NCI-H226 (cell line): Measurements from ENCODE around the gene COX7A2.

Experiments
- DNase-seq: peaks from one replicate; pipeline ENCODE4 v3.0.0-alpha.2; 2015

Gene COX7A2

DNA sequence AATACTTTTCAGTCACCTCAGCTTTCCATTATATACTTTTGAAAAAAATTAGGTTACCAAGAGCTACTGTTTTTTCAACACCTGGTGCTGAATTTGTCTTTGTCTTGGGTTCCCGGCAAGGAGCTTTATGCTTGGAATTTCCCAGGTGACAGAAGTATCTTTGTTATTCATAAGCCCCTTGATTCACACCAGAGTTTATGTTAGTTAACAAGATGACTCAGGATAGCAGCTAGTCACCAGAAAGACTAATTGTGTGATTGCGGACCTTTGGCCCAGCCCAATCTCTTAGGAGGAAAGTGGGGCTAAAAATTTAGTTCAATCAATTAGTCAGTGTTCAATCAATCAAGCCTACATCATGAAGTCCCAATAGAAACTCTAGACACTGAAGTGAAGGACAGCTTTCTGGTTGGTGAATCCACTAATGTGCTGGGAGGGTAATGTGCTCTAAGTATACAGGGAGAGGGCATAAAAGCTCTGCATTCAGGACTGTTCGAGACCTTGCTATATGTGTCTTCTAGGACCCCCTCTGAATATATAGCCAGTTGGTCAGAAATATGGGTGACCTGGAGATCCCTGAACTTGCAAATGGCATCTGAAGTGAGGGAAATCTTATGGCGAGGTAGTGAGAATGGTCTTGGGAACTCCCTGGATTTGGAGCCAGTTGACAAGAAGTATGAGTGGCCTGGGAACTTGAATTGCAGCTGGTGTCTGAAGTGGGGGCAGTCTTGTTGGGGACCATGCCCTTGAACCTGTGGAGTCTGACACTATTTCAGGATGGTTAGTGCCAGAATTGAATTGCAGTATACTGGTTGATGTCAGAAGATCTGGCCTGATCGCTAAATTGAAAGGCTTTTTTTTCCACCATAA lies 24.8 kb upstream of the COX7A2 start:
- DNase-seq, result no peak

- no peak for DNase-seq
These were observed 23.9 kb upstream of the COX7A2 start for GRCh38 chr6:75267461-75267860.

DNA sequence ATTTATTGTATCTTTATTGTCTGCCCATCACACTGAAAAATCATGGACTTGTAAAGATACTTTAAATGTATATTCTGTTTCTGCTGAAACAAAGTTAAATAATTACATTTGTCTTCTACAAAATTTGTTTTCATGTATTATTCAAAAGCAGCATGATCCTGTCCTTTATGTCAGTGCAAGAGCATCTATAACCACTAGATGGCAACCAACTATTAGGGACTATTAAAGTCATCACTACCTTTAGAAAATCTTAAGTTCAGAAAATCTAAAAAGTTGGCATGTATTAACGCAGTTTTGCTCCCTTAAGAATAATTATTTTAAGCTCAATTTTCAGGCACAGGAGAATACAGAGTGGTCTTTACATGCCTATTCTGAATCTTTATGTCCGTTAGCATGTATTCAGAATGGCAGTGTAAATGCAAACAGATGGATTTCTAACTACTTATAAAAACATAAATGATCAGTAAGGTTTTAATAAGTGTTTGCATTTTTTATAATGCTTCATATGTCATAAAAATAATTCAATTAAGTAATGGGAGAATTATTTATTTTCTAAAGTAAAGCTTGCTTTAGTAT lies 23.2 kb upstream of the COX7A2 start:
- DNase-seq, result no peak

DNA sequence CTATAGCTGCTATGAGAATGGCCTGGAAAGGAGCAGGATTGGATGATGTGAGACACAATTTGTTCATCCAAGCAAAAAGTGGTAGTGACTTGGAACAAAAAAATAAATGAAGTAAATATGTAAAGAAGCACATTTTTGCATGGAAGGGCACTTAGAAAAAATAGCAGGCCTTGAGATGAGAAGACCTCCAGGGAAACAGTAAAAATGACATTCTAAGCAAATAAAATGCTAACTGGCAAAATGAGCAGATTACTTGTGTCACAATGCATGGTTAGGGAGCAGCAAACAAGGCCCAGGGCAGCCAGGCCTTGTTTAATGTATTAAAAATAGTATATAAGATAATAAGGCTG lies 19.8 kb upstream of the COX7A2 start:
- DNase-seq, result no peak

GRCh38 chr6:75262716-75263400 lies 19.3 kb upstream of the COX7A2 start:
- DNase-seq, result no peak

DNA sequence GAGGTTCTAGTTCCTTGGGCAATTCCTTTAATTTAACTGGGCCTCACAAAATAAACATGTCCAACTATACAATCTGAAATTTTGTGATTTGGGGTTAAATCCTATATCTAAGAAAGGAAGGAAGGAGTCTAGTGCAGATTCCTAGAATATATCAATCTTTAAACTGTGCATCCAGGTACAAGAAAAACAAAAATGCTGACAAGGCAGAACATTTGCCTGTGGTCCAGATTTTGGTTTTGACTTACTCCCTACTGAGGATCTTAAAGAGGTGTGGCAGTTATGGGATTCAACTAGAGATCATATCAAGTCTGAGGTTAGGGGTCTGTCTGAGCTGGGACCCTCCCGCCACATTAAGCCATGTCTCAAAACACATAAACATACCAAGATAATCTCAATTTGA lies 17.7 kb upstream of the COX7A2 start:
- no peak for DNase-seq

DNA sequence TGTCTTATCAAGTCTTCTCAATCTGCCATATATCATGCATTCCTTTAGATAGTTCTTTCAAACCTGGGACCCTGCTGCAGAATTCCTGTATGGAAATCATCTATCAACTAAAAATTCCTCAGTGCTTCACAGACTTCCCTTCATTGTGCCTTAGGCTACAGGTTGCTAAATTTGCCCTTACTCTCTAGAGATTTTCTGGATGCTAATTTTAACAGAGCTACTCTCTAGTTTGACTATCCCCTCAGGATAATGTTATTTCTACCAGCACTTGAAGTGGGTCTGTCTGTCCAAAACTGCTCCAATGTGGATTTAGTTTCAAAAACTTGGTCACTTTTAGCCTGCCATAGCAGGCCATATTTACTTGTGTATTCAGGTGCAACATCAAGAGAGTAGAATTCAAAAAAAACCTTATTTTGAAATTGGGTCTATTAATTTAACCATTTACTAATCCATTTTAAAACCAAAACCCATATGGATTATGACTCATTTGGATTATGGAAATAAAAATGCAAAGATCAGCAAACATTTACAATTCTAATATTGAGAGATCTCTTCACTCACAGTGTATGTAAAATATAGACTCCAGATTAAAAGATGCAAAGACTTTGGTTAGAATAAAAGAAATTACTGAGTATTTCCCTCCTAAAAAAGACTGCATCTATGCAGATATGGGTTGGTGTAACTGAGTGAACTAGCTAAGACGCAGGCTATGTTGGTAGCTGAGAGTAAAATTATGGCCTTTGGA lies 13.9 kb upstream of the COX7A2 start:
- no peak for DNase-seq

DNA sequence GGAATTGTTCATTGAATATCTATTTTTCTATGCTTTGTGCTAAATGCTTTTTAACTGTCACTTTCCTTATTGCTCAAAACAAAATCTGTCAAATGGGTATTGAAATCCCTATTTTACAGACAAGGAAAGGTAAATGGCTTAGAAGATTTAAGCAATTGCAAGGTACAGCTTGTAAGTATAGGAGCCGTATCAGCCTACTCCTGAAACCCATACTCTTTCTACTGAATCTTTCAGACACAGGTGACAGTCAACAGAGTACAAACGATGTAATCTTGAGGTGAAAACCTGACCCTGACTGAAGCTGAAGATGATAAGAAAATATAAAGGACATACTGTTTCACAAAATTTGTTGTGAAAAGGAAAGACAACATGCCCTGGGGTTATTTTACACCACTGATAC lies 7.0 kb upstream of the COX7A2 start:
- DNase-seq, result no peak

DNA sequence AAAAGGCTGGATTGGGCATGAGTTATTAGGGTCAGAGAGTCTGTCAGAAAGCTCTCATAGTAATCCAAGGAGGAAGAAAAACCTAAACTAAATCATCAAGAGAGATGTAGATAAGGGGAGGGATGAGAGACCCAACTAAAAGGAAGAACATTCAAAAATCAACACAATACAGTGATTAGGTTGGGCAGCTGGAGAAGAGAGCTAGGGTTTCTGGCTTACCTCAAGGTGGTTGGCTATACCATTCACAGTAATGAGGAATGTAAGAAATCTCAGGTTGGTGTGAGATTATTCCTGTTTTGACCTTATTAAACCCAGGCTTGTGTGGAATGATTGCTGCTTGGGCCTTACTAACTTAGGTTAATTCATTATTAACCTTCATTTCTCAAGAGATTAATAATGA lies 6.2 kb upstream of the COX7A2 start:
- no peak for DNase-seq

- DNase-seq, result no peak
These were observed 2.8 kb upstream of the COX7A2 start for GRCh38 chr6:75246386-75246785.

DNA sequence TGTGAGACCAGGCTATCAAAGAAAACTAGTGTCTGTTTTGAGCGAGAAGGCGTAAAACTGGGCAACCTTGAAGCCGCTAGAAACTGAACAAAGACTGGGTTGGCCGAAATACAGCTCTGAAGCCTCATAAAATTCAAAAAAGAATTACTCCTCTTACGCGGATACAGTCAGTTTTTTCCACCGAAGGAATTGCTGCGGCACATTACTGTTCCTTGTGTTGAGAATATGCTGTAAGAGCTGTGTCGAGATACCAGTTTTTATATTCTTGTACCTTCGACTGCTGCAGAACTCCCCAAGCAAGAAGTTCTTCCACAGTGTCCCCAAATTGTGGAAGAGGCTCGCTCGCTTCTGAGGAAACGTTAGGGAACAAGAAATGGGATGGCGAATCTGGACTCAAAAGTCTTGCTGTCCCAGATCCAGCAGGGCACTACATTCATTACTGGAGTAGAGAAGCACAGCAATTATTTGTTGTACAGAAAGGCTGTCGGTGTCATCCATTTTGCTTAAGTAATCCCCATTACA lies 523 bp upstream of the COX7A2 start:
- no peak for DNase-seq

DNA sequence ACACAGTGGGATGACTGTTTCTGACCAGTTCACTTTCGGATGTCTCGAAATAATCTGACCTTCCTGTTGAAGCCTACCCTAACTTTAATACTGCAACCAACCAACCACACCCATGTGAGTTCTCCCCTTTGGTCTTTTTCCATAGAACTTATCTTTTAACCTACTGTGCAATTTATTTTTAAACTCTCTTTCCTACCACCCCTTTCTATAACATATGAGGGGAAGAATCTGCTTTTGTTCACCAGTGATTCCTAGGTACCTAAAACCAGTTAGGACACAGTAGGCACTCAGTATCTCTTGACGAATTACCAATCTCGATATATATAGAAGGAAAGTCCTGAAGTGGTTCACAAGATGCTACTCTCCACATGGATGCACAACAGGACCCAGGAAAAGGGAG lies 7.0 kb downstream of the COX7A2 start:
- DNase-seq, result no peak

DNA sequence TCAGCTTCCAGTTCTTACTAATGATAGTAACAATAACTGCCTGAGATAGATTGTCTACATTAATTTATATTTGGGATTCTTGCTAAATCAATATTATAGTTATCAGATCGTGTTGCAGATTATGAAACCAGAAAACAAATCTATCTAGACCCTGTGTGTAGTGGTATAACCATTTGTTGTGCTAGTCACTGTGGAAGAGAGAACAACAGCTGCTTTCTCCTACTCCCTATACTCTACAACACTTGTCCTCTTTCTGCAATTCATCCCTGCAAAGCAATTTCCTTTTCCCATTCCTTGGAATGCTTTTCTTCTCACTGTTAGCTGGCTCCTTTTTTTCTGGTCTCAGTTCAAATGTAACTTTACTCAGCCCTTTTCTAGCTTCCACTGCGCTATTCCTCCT lies 8.3 kb downstream of the COX7A2 start:
- no peak for DNase-seq

- no peak for DNase-seq
These were observed 9.3 kb downstream of the COX7A2 start for GRCh38 chr6:75234126-75234865.

DNA sequence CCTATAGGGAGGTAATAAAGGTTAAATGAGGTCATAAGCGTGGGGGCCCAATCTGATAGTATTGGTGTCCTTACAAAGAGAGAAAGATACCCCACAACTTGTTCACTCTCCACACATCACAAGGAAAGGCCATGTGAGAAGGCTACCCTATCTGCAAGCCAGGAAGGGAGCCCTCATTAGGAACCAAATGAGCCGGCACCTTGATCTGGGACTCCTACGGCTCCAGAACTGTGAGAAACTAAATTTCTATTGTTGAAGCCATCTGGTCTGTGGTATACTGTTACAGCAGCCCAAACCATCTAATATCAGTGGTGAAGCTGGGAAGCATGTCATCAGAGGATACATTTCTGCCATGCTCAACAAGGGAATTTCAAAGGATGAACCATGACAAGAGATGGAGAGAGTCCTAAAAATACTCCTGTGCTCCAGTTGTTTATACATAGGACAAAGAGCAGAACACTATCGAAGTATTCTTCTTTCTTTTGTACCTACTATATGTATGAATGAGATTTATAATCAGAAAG lies 10.4 kb downstream of the COX7A2 start:
- DNase-seq, result no peak

DNA sequence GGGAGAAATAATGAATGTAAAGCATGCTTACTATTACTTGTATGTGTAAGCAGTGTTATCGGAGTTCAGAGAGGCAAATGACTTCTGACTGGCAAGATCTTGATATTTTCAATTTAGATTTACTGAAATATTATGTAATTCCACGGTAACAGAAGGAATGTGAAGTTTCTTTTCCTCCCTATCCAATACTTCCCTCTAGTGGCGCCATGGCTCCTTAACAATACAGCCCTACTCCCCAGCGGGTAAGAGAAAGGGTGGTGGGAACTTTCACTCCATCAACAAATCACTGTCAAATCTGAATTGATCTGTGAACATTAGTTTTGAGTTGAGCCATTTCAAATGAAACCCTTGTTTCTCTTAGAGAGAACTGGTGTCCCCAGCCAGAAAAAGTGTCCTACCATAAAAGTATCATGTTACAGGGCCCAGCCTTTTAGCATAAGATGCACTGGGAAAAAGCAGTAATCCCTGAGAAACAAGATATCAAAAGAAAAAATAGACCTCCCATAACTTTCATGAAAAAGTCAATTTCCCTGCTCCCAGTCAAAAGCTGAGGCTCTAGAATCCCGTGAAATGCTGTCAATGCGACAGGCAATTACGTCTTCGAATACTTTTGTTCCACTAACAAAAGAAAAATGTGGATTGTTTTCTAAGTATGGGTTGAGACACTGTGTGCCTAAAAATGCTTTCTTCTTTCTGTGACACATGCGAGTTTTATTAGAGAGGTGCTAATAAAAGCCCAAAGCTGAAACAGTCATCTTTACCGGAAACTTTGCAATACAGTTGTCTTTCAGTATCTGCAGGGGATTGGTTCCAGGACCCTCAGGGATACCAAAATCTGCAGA lies 12.9 kb downstream of the COX7A2 start:
- DNase-seq, result peak; percentile 50

- no peak for DNase-seq
These were observed 19.2 kb downstream of the COX7A2 start for GRCh38 chr6:75224303-75224926.

GRCh38 chr6:75223428-75223827 lies 20.2 kb downstream of the COX7A2 start:
- no peak for DNase-seq

DNA sequence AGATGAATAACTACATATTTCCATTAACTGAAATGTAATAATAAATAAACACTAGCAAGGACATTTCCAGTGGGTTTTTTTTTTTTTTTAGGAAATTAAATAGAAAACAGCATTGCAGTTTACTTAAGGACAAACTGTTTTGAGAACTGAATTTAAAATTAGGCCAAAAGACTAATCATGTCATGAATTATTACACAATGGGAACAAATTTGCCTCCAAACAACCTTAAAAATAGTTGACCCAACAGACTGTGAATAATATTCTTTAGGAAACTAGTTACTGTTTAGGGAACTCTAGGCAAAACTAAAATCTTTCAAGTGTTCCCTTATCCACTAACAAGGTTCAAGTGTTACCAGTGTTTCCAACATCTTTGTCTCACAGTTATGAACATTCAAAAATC lies 21.3 kb downstream of the COX7A2 start:
- DNase-seq, result no peak

GRCh38 chr6:75221116-75221515 lies 22.5 kb downstream of the COX7A2 start:
- DNase-seq, result no peak

DNA sequence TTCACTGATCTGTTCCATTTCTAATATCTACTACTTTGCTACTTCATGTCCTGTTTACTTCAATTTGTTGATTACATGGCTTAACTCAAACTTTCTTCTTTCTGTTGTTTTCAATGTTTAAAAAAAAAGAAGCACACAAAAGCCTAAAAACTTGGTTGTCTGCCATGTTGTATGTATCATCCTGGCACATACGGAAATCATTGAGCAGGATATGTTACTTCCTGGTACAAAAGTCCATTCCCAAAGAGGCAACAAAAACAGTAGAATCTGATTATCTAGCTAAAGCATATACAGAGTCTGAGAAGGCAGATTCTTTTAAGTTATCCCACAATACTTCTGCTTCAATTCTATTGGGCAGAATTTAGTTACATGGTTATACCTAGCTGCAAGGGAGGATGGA lies 23.2 kb downstream of the COX7A2 start:
- DNase-seq, result no peak
